AG08395 (cell line): ENCODE measurements around the gene MCTP2.

Experiments used
- DNase-seq: peaks from one replicate; pipeline ENCODE4 v3.0.0; 2012; ENCODE audit warnings: mixed read lengths, low spot score

Gene MCTP2

DNA sequence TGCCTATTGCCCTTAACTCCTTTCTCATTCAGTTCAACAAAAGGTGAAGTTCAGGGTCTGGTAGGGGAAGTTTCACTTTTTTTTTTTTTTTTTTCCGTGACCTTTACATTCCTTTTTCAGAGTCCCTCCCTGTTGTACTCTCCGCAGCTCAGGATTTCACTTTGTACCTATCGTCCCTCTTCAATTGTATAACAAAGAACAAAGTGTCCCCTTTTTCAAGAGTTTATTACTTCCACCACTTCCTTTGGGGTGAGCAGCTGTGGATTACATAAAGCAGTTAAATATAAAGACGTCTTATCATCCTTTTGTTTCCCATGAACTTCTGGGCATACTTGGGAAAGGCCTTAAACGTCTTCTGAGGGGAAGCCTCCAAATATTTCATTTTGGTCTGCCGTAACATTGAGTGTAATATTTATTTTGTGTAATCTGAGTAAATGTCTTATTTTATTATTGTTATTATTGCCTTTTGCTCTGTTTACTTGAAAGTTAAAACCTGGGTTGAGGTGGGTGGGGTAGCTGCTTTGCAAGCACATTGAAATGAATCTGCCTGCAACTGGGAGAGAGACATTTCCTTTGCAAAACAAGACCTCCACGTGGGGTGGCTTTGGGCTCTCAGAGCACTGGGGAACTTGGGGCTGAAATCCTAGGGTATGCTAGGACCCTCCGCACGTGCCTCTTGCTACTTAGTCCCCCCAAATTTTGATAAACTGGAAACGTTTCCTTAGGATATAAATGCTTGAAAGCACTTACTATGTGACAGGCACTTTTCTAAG, 169.4 kb downstream of the MCTP2 start:
- DNase-seq: no peak

DNA sequence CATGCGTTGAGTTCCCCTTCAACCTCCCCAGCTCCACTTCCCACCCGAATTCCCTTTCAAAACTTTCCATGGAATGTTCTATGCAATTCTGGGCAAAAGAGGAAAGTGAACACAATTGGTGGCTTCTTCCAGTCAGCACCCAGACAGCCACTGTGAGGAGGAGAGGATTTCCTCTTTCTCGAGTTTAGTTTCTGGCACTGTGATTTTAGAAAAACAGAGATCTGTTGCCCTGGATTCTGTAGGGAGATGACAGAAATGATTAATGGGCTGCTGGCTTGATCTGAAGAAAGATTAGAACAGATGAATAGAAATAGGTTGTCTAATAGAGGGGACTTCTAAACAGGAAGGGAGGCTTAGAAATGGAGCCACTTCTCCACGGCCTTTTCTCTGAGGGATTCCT, 172.0 kb downstream of the MCTP2 start:
- no peak for DNase-seq

DNA sequence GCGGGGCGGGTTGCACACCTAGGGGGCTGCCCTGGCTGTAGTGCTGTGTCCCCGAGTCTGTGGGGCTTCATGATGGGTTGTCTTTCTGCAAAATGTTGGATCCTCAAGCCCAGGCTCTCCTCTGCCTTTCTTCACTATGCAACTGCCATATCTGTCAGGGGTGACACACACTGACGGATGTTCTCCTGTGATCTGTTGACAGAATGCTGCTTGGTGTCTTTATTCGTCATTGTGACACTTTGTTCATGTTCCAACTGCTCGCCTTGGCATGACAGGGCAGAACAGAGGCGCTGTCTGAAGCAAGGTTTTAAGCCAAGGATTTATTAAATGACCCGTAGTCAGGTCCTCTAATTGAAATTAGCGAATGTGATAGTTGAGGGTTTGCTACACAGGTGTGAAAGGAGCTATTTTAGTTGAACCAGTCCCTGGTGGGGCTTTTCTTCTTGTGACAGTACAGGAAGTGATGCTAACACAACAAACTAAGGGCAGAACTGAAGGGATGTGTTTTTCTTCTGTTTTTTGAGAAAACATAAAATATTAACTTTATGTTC, 173.4 kb downstream of the MCTP2 start:
- DNase-seq: no peak

DNA sequence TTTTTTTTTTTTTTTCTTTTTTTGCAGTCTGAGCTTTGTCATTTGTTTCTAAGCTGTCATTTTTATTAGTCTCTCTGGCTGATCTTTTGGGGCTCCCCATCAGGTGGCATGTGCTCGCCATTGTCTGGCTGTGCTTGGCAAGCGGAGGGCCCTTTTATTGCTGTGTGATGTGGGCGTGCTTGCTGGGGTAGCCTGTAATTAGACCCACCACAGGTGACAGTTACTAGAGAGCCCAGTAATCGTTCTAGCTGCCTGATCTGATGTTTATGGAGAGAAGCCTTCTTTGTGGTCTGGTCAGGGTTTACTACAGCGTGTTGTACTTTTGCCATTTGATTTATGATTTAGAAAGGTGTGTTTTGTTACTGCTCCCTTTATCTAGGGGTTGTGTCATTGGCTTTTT, 179.9 kb downstream of the MCTP2 start:
- no peak for DNase-seq

DNA sequence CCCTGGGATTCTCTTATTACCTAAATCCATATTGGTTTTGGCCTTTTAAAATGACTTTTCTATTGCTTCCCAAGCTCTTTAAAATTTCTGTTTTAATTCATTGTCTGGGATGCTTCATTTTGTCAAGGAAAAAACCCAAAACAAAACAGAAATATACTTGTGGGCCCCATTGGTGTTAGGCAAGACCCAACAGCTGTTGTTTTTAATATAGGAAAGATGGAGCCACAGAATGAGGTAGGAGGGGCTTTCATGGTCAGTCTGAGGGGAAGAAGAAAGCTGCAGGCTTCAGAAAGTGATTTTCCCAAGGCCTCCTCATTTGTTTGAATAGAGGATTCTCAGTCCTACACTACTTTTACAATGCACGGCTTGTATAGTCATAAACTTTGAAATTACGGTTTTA, 180.5 kb downstream of the MCTP2 start:
- DNase-seq: no peak

DNA sequence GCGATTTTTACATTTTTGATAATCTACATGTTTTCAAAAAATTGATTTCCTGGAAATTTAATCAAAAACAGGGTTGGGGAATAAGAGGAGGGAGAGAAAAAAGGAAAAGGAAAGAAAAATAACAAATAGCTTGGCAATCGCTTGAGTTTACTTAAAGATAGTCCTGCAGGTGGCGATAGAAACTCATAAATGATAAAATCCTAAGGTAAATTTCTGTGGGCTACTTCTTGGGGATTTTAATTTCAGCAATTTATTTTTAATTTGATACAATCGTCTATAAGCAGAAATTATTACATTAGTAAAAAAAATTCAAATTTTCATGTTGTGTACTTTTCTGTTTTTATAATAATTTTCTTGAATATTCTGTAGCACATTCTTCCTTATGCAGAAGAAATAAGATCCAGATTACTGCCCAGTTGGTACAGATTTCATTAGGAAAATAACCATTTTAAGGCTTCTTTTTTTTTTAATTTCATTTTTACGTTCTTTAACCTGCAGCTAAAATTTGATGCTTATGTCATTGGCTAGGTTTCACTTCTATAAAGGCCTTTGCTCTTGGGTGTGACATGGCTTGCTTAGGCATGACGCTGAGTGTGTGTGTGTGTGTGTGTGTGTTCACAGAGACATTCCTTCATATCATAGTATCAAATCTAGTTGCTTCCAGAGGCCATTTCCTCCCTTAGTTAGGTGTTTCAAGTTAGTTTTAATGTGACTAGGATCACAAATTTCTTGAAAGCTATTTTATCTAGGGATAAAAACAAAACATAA, 181.8 kb downstream of the MCTP2 start:
- DNase-seq: no peak

DNA sequence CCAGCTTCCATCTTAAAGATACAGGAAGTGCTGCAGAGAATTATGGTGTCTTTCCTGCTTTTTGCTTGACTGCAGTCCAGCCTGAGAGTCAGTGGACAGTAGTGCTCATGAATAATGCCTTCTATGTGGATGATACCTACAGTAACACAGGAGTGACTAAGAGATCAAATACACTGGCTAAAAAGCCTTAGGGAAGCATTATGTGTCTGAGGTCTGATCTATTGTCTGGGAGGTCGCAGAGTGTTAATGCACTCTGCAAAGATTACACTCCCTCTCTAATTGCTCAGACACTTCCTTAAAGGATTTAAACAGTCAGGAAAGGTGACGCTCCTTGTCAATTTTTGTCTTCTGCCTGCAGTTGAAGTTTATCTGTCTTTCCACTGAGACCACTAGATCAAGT, 183.6 kb downstream of the MCTP2 start:
- DNase-seq: no peak

DNA sequence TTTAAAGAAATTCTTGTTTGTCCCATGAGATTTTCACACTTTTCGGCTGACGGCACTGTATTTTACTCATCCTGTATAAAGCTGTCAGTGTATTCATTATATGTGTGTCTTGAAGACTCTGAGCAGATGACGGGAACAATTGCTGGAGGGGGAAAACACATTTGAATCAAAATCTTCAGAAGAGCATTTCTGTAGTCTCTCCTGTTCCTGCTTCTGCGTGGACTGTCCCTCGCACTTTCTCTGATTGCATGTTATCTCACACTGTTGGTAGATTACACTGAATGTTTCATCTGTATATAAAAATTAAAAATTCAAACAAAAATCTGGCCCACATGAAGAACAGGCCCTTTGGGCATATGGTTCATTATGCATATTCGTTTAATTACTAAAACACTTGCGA, 184.9 kb downstream of the MCTP2 start:
- no peak for DNase-seq

DNA sequence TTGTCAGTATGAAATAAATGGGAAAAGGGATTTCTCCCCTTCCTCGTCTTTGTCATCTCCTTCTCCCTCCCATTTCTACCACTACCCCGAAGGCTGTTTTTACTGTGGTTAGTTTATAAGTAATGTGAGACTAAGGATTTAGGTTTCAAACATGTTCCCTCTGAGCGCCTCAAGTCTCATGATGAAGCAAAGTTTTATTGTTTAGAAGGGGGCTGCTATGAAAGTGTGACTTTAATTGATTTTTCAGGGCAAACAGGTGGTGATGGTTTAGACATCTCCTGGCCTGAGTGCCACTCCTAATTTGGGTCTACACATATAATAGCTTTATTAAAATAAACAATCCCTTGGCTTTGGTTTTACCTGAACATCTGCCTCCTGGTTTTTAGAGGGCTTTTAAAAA, 185.5 kb downstream of the MCTP2 start:
- no peak for DNase-seq

DNA sequence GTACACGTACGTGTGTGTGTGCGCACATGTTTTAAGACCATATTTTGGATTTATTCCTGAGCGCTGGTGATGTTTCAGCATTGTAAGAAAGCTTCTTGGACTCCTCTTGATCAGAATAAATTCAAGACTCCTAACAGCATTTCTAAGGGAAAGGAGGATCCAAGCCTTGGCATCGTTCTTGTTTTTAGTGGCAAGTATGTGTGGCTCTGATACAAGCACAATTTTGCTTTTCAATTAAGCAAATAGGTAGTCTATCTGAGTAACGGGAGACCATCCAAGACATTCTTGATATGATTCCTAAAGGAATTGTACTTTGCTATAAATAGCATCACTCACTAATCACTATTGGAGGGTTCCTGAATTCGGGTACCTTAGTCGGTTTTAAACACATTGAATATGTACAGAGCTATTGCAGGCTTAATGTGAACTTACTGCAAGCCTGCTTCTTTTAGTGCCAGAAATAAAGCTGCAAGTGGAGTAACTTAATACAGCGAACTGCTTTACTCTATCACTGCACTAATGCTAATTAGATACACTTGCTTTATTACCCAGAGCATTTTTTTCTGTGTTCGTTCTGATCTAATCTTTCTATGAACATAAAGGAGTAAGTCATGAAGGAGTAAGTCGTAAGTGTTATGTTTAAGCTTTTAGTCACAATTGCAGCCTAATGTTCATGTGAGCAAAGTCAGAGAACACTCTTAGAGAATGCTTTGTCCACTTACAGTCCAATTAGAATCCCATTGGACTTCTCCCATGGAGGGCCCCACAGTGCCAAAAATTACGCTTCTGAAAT, 186.3 kb downstream of the MCTP2 start:
- DNase-seq: no peak

DNA sequence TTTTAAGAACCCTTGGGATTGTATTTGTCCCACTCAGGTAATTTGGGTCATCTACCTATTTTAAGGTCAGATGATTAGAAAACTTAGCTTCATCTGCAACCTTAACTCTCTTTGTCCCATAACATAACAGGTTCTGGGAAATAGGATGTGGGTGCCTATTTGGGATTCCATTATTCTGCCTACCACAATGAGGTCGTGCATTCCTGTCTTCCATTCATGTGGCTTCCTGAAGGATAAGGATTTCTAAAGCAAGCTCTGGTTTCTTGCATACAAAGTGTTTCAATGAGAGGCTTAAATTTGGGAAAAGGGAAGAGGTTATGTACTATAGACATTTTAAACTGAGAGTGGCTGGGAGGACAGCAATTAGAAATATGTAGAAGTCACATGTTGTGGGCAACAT, 190.3 kb downstream of the MCTP2 start:
- DNase-seq: no peak

DNA sequence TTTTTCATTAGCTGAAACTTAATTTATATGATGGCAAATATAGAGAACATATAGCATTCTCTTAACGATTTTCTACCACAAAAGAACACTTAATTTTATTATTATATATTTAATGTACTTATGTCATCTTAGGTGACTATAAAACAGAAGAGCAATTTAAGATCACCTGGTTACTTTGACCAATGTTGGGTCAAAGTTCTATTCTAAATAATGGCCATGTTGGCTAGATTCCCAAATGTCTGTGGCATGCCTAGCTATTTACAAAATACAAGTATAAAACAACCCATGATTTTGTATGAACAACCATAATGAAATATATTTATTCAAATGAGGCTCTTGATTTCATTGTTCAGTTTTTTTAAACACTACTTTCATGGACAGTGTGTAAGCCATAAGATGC, 200.9 kb downstream of the MCTP2 start:
- DNase-seq: no peak

DNA sequence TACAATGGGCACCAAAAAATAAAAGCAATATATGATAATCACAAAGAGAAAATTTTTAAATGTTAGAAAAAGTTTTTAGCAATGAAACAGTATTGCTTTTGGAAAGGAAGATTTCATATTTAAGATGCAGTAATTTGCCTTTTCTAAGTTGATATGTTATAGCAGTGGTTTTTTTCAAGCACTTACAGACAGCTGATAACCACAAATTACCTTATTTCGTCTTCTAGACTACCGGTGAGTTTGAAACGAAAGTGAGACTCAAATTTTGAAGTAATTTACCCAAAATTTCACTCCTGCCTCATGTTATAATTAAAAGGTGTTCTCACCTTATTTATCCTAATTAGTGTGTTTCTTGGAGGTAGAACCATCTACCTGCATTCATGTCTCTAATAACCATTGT, 207.8 kb downstream of the MCTP2 start:
- no peak for DNase-seq

DNA sequence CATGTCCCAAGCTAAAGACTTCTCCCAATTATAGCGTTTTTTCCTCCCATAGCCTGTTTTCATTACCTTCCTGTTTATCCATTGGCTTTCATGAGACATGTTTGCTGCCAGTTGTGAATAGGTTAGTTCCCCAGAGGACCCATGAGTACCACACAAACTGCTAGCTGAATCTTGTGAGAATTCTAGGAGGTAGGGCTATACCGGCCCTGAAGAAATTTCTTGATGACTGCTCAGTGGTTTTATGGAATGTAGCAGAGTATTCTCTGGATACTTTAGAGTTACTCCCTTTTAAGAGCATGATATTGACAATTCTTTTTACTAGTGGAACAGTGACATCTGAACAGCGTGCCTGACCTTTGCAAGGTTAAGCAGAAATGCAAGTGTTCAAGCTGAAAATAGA, 210.4 kb downstream of the MCTP2 start:
- no peak for DNase-seq

DNA sequence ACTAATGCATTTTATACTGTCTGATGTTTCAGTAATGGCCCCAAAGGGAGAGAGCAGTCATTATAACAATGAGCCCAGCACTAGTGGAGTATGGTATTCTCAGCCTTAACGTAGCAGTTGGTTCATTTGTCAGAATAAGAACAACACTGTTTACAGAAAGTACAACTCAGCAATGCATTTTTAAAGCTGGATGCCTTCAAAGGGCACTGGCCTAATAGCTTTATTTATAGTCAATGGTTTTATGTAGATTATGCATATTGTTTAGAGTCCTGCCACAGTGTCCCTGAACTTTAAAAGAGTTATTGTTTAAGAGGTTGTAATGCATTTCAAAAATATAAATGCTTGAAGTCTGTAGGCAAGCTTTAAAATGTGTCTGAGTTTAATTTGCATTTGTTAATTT, 211.1 kb downstream of the MCTP2 start:
- no peak for DNase-seq

DNA sequence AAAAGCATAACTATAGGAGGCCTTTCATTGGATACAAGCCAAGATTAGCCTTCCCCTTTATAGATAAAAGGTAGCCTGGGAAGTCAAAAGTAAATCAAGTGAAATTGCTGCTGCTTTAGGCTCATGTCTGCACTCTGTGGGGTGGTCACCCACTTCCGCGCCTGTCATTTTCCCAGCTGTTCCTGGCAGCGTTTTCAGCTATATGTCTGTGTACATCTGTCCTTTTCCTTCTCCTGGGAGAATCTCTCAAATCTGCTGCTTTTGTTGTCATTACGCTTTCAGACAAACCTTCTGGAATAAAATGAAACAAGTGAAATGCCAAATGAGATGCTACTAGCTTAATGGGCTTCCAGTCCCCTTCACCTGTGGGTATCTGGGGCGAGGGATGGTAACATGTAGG, 211.8 kb downstream of the MCTP2 start:
- DNase-seq: no peak

DNA sequence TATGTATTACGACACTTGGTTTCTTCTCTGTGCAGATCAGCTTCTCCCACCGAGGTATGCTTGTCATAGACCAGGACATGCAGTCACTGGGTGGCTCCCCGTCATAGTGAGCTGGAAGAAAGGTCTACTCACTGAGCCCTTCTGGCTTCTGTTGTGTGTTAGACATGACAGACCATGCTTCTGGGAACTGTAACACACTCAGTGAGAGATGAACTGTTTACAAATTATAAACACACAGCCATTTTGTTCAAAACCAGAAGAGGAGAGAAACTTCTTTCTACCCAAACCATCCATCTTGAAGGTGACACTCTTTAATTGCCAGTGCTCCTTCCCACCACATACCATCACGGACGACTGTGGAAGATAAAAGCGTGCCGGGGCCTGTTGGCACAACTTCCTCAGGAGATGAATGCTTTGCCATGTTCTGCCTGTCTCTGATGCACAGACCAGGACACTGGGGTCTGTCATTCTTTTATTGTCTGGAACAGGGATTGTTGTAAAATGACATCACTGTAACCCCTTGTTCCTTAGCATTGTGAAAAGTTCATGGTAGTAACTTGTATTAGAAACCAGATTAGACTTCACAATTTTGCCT, 214.3 kb downstream of the MCTP2 start:
- DNase-seq: no peak

DNA sequence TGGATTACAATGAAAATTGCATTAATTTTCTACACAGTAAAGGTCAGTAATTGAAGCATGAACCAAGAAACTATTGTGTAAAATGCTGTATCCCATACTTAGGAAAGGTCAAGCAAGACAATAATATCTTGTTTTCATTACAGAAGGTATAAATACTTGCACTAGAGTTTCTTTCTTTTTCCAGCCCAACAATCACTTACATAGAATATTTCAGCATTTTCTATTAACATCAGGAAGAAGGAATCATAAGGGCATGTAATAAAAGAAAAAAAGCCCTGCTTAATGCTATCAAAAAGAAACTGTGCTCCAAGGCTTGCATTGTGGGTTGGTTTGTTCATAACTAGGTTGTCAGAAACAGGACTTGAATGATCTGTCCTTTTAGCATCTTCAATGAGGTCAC, 215.1 kb downstream of the MCTP2 start:
- DNase-seq: no peak

DNA sequence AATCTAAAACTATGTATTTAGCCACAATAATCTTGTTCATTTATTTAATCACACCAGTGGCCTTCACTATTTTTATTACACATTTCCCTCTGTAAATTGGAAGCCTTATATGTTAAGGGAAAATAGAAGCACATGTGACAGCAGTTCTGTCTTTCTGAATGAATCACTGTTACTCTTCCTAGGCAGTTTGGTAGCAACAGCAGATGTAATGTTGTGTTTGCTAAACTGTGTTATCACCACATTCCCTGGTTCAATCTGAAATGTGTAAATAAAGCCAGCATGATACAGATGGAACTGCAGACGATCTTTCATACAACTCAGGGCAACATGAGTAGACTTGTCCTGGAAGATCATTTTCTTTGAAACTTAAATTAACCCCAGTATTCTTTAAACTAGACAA, 220.1 kb downstream of the MCTP2 start:
- no peak for DNase-seq

DNA sequence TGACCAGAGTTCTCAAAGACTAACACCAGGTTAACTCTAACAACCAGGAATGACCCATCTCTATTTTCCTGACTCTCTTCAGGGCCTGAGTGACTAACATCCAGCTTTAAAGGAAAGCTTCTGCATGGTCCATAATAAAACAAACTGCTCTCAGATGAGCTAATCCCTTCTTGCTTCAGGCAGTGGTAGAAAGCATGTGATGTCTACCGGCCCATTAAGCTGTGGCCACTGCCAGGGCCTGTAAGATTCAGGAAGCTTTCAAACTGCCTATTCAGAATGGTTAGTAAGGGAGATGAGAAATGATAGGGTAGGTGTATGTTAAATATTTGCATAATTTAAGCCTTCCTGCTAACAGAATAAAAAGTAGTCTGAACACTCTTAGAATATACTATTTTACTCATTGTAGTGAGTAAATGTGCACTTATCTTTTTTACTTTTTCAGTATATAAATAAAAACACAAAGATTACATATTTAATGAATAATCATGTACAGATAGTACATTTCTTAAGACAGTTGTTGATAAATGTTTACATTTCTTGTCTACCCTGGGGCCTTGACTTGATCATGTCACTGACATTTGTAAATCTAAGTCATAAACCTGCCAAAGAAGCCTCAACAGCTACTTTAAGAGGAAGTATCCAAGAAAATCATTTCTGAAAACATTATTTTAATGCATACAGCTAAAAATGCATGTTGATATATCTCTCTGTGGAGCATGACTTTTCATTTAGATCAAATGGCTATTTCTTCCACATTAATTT, 222.0 kb downstream of the MCTP2 start:
- DNase-seq: no peak

DNA sequence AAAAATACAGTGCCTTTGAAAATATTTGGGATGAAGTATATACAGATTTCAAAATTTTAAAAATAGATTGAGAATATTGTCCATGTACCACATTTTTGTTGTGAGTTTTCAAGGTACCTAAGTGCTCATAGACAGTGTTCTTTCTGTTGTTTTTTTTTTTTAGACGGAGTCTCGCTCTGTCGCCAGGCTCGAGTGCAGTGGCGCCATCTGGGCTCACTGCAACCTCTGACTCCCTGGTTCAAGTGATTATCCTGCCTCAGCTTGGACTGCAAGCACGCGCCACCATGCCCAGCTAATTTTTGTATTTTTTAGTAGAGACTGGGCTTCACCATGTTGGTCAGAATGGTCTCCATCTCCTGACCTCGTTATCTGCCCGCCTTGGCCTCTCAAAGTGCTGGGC, 223.9 kb downstream of the MCTP2 start:
- no peak for DNase-seq

DNA sequence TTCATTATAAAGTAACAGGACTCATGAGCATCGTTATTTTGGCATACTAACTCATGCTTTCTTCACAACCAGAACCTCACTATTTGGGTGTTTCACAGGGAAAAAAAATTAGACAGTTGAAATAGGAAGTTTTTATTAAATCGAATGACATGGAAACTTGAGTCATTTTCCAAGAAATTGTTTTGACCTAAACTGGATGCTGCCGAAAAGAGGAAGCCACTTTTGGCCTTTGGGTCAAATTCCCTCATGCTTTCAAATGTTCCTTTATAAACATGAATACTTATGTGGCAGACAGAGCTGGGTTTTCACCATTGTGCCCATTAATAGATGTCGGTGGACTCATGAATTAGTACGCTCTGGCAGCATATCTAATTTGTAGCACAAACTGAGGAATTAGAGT, 224.9 kb downstream of the MCTP2 start:
- DNase-seq: no peak
